Smooth muscle cell (in vitro differentiated cells): ENCODE data around the gene TIAM2. TPM values are rescaled to one million over a fixed set of nuclear protein-coding genes. Genes with fewer than 3 reads are reported as not detected.
A peak's percentile ranks its signal among the peaks of the same experiment; 100 is the strongest.

Source experiments
- DNase-seq: peaks from one replicate; lab custom pipeline; 2025; ENCODE audit not compliant: unreplicated experiment; lab: John Stamatoyannopoulos, UW
- H2AFZ ChIP-seq: fragments of 200-600 bp; sonication (generic); 2 replicates; pipeline ENCODE4 v1.6.0; 2016; ENCODE audit warnings: antibody characterized with exemption, low read depth, mild to moderate bottlenecking
- H3F3A ChIP-seq: fragments of 200-600 bp; sonication (generic); 2 replicates; pipeline ENCODE4 v1.6.0; 2017; ENCODE audit warnings: antibody characterized with exemption, low read depth
- H3K27ac ChIP-seq: fragments of 200-600 bp; sonication (generic); 2 replicates; pipeline ENCODE4 v1.5.1; 2016; ENCODE audit warnings: low read depth, mild to moderate bottlenecking
- H3K27me3 ChIP-seq: fragments of 200-600 bp; sonication (generic); 2 replicates; pipeline ENCODE4 v1.6.1; 2016; ENCODE audit warnings: low read depth, mild to moderate bottlenecking
- H3K36me3 ChIP-seq: fragments of 200-600 bp; sonication (generic); 2 replicates; pipeline ENCODE4 v1.5.1; 2016; ENCODE audit warnings: low read depth
- H3K4me1 ChIP-seq: fragments of 200-600 bp; sonication (generic); 2 replicates; pipeline ENCODE4 v1.5.1; 2016; ENCODE audit warnings: low read depth
- H3K4me2 ChIP-seq: fragments of 200-600 bp; sonication (generic); 2 replicates; pipeline ENCODE4 v1.6.0; 2016; ENCODE audit warnings: mild to moderate bottlenecking
- H3K4me3 ChIP-seq: fragments of 200-600 bp; sonication (generic); 2 replicates; pipeline ENCODE4 v1.5.1; 2016; ENCODE audit warnings: mild to moderate bottlenecking
- H3K79me2 ChIP-seq: fragments of 200-600 bp; sonication (generic); 2 replicates; pipeline ENCODE4 v1.6.0; 2016; ENCODE audit warnings: low read depth, mild to moderate bottlenecking
- H3K9ac ChIP-seq: fragments of 200-600 bp; sonication (generic); 2 replicates; pipeline ENCODE4 v1.6.0; 2016; ENCODE audit warnings: low read depth
- H3K9me3 ChIP-seq: fragments of 200-600 bp; sonication (generic); replicated peaks from 2 replicates; pipeline ENCODE4 v1.5.1; 2016; ENCODE audit warnings: low read depth
- H4K20me1 ChIP-seq: fragments of 200-600 bp; sonication (generic); 2 replicates; pipeline ENCODE4 v1.6.0; 2016; ENCODE audit warnings: low read depth
- WGBS: methylation state at CpG from one replicate; pipeline ENCODE4 v1.1.7; 2016; ENCODE audit warnings: low lambda C conversion rate; 5-methylcytosine and 5-hydroxymethylcytosine counted together
- polyA plus RNA-seq: library from polyadenylated mRNA; unstranded; fragments of >200 nt; fragmentation: Nextera tagmentation; extraction: Ambion mirVana; gene quantifications from 2 replicates; pipeline ENCODE4 v1.2.1, GENCODE V29; 2016
- total RNA-seq: library from RNA; depleted of rRNA; stranded (reverse); fragments of >200 nt; gene quantifications from 2 replicates; pipeline ENCODE4 v1.2.3, GENCODE V29; 2014
- TF ChIP-seq, protein P1 (sequence below): fragments of 200-600 bp; sonication (generic); IDR thresholded peaks from 2 replicates; pipeline ENCODE4 v1.5.1; 2017; ENCODE audit warnings: borderline replicate concordance, mild to moderate bottlenecking, antibody characterized with exemption; ENCODE audit not compliant: insufficient read depth, poor library complexity, severe bottlenecking

Gene TIAM2
- total and polyA plus RNA-seq, 2 experiments from 2014 or later = 13.1 to 24.9 TPM

DNA sequence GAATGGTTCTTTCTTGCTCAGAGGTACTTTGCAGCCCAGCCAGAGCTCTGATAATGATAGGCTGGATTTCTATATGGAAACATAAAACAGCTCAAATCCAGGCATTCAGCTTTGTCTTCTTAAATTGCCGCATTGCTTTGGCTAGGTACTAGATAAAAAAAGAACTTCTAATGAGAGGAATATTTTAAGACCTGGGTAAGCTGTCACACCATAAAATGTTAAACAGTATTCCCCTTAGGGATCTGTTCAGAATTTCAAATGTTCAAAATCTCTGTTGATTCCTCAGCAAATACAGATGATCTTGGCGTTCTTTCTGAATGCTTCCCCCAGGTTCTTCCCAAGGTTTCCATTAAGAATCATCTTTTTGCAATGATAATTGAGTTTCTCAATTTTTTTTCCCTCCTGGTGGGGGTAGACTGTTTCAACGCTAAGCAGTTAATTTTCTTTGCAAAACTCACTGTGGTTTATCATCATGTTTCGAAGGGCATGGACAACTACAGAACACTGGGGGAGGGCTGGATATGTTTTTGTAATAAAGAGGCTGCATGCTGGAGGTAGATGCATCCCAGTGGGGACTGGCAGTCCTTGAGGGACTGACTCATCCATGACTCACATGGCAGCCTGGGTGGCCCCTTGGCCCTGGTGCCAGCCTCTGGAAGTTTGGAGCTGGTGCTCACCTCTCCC lies 31.0 kb downstream of the TIAM2 start:
- Histone ChIP-seq H3K27ac (peak overlapping the region; percentile 1), H3K4me2 (peak overlapping the region; percentile 62), H3K9me3 (no peaks in the 10 kb centered on the region), H3K79me2 (no peaks in the 10 kb centered on the region), H3K36me3 (no peaks in the 10 kb centered on the region), H3K27me3 (no peaks in the 10 kb centered on the region), H3F3A (no peaks in the 10 kb centered on the region), H4K20me1 (peaks cover 13% of the 10 kb centered on the region), H3K9ac (no peak overlapping the region), H3K4me3 (no peak overlapping the region), H3K4me1 (peaks cover 8% of the 10 kb centered on the region), H2AFZ (no peak overlapping the region)
- DNase-seq = peak; percentile 5
- 40% methylated on average over 4 of the region's 4 CpGs for WGBS
- TF ChIP-seq, protein P1, sequence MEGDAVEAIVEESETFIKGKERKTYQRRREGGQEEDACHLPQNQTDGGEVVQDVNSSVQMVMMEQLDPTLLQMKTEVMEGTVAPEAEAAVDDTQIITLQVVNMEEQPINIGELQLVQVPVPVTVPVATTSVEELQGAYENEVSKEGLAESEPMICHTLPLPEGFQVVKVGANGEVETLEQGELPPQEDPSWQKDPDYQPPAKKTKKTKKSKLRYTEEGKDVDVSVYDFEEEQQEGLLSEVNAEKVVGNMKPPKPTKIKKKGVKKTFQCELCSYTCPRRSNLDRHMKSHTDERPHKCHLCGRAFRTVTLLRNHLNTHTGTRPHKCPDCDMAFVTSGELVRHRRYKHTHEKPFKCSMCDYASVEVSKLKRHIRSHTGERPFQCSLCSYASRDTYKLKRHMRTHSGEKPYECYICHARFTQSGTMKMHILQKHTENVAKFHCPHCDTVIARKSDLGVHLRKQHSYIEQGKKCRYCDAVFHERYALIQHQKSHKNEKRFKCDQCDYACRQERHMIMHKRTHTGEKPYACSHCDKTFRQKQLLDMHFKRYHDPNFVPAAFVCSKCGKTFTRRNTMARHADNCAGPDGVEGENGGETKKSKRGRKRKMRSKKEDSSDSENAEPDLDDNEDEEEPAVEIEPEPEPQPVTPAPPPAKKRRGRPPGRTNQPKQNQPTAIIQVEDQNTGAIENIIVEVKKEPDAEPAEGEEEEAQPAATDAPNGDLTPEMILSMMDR = no peak

DNA sequence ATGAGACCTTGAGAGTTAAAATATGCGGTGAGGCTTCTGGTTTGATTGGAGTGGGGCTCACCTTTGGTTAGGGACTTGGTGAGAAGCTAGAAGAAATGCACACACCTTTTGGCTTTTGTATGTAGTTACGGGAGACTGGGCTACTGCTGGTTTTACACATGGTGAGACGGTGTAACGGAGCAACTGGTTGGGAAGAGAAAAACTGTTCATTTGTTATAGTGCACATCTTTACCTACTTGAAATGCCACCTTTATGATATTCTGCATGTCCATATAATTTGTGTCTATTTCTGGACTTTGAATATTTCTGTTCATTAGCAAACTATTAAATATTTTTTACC lies 31.6 kb downstream of the TIAM2 start:
- peaks cover 8% of the 10 kb centered on the region for H3K4me1 ChIP-seq
- no peak overlapping the region for H3K4me3 ChIP-seq
- H2AFZ ChIP-seq = no peak overlapping the region
- DNase-seq = no peak
- H3K36me3 ChIP-seq = no peaks in the 10 kb centered on the region
- 85% methylated on average over 4 of the region's 4 CpGs for WGBS
- no peaks in the 10 kb centered on the region for H3K79me2 ChIP-seq
- no peaks in the 10 kb centered on the region for H3K27me3 ChIP-seq
- peak overlapping the region; percentile 62 for H3K4me2 ChIP-seq
- H3K27ac ChIP-seq = peak overlapping the region; percentile 1
- no peaks in the 10 kb centered on the region for H3K9me3 ChIP-seq
- no peak overlapping the region for H3K9ac ChIP-seq
- peaks cover 13% of the 10 kb centered on the region for H4K20me1 ChIP-seq
- H3F3A ChIP-seq = no peaks in the 10 kb centered on the region
- TF ChIP-seq, protein P1 = no peak

DNA sequence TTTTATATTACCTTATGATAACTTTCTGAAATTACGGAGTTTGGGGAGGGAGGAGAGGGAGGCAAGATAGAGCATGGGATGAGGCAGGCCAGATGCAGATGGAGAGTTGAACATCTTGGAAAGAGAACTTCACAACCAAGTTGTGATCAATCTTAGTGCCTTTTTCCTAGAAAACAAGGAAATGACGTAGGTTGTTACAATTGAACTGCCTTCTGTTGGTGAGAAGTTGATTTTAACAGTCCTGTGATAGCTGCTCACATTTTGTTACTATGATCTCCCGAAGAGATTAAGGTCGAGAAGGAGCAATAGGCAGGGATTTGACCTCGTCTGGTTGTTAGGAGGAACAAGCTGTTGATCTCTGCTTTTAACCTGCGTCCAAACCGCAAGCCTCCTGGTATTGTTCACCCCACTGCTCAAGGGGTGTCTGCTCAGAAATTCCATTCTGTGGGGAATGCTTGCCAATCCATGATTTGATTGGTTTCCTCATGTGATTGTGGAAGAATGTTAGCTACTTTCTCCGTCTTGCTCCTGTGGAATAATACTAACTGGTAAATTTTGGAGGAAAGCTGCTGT lies 35.1 kb downstream of the TIAM2 start:
- Histone ChIP-seq H3K9ac (no peak overlapping the region), H3K79me2 (no peaks in the 10 kb centered on the region), H3K4me2 (no peak overlapping the region), H3K27me3 (no peaks in the 10 kb centered on the region), H3K4me1 (peaks cover 8% of the 10 kb centered on the region), H3K27ac (no peak overlapping the region), H2AFZ (no peak overlapping the region), H3F3A (no peaks in the 10 kb centered on the region), H4K20me1 (peaks cover 13% of the 10 kb centered on the region), H3K36me3 (no peaks in the 10 kb centered on the region), H3K4me3 (no peak overlapping the region), H3K9me3 (no peaks in the 10 kb centered on the region)
- TF ChIP-seq, protein P1 = no peak
- DNase-seq = no peak
- WGBS = 88% methylated on average over 8 of the region's 8 CpGs

DNA sequence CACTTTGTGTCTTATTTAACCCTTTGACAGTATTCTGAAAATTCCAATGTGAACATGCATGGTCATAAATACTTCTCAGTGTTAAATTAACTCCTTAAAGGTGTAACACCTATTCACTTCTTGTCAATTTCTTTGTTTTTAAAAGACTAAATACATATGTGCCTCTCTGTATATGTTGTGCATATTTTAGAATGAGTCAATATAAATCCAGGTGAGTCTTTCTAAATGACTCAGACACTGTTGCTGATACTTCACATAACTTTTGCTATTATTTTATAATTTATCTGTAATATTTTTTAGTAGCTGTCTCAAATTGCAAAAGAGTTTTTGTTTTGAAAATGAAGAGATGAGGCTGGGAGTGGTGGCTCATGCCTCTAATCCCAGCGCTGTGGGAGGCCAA lies 36.0 kb downstream of the TIAM2 start:
- 100% methylated on average over 1 of the region's 1 CpG for WGBS

More for the DNA sequence above, 36.0 kb downstream of the TIAM2 start:
- Histone ChIP-seq H3K4me1 (peaks cover 4% of the 10 kb centered on the region), H3K9ac (no peak overlapping the region), H3K9me3 (no peaks in the 10 kb centered on the region), H3K27me3 (no peaks in the 10 kb centered on the region), H2AFZ (no peak overlapping the region), H3K4me2 (no peak overlapping the region), H3K4me3 (no peak overlapping the region), H4K20me1 (peaks cover 13% of the 10 kb centered on the region), H3K79me2 (no peaks in the 10 kb centered on the region), H3K36me3 (no peaks in the 10 kb centered on the region), H3K27ac (no peak overlapping the region), H3F3A (no peaks in the 10 kb centered on the region)
- TF ChIP-seq, protein P1 = no peak
- DNase-seq = no peak
